CMK (cell line): ENCODE results near the gene PIGL.
"Not testable (repeated sequence)": the region's sequence is repeated elsewhere in the genome, so short reads cannot be mapped to it uniquely, and the experiment has no call there.

ENCODE experiments used
- DNase-seq: peaks from one replicate; pipeline ENCODE4 v3.0.0-alpha.2; 2010; ENCODE audit warnings: low read depth

Gene PIGL

DNA sequence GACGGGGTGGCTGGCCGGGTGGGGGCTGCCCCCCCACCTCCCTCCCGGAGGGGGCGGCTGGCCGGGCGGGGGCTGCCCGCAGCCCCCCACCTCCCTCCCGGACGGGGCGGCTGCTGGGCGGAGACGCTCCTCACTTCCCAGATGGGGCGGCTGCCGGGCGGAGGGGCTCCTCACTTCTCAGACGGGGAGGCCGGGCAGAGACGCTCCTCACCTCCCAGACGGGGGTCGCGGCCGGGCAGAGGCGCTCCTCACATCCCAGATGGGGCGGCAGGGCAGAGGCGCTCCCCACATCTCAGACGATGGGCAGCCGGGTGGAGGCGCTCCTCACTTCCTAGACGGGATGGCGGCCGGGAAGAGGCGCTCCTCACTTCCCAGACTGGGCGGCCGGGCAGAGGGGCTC lies 95.1 kb downstream of the PIGL start:
- DNase-seq = not testable (repeated sequence)

DNA sequence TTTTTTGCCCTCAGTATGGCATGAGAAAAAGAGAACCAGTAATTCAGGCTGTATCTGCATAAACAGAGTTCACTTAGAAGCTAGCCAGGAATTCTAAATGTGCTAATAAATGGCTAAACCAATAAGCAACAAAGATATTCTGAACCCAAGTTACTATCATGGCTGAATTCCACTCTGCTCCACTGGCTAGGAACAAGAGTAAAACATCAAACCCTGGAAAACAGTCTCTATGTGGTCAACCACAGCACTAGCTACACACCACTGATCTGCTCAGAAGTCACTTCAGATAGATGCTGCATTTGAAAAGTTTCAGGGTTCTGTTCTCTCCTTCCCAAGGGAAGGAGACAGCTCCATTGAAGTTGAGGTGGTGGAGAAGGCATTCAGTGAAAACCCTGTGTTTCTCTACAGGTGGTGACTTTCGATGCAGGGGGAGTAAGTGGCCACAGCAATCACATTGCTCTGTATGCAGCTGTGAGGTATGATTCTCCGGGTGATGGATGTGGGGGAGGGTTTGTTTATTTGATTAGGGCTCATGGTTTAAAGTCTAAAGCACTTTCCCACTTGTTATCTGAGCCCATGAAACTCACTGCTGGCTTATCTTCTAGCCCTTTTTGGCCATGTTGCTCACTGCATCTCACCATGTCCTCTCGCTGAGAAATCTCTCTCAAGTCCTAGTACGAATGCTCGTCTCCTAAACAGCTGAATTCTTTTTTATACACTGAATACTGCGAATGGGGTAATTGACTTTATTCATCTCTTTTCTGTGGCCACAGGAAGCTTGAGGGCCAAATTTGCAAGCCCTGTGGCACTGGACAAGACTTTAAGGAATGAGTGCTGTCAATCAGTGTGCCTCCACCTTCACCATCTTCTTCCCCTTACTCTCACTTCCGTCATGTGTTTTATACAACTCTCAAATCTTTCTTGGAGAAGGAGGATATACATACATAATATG lies 96.4 kb downstream of the PIGL start:
- no peak for DNase-seq

DNA sequence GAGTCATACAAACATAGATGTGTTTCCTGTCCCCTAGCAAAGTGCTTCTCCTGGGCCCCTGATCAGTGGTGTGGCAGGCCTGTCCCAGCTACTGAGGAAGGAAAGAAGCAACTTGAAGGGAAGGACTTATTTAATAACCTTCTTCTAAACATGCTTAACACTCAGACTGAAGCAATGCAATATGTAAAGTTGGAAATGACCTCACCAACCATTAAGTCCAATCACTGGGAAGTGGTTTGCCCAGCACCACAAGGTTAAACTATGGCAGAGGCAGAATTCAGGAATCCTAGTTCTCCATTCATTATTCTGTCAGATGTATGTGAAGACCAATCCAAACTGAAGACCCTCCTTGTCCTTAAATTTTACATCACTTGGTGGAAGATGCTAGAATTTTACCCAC lies 97.2 kb downstream of the PIGL start:
- DNase-seq = no peak

DNA sequence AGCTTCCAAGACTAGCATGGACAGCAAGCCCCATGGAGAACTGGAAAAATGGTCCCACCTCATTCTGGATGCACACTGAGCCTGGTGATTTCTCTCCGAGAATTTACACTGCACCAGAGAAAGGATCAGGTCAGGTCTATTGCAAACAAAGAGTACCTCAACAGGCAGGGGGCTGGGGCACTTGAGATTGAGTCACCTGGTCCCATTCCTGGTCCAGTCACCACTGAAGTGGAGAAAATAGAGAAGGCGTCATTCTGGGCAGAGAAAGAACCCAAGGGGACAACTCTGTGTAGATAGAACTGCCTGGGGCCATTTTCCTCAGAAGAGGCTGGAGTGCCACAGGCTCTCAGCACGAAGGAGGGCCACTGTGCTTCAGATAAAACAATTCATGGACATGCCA lies 97.8 kb downstream of the PIGL start:
- no peak for DNase-seq

DNA sequence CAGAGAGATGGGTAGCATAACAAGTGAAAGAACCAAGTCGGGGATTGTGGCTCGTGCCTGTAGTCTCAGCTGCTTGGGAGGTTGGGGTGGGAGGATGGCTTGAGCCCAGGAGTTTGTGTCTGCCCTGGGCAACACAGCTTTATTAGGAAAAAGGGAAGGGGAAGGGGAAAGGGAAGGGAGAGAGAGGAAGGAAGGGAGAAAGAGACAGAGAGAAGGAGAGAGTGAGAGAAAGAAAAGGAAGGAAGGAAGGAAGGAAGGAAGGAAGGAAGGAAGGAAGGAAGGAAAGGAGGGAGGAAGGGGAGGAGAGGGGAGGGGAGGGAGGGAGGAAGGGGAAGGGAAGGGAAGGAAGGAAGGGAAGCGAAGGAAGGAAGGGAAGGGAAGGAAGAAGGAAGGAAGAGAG lies 103.0 kb downstream of the PIGL start:
- no peak for DNase-seq

DNA sequence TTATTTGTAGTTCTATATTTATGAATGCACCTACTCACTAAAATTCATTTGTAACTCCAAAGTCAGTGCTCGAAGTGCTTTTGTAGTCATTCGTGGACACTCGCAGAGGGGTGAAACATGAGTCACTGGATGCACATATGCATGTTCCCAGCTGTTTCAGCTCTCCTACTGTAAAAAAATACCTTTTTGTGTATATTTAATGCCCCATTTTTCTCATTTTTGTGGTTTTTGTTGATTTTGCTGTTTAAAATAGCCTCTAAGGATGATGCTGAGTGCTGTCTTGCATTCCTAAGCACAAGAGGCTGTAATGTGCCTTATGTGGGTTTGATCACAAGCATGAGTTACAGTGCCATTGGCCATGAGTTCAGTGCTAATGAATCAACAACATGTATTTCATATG lies 105.6 kb downstream of the PIGL start:
- no peak for DNase-seq

DNA sequence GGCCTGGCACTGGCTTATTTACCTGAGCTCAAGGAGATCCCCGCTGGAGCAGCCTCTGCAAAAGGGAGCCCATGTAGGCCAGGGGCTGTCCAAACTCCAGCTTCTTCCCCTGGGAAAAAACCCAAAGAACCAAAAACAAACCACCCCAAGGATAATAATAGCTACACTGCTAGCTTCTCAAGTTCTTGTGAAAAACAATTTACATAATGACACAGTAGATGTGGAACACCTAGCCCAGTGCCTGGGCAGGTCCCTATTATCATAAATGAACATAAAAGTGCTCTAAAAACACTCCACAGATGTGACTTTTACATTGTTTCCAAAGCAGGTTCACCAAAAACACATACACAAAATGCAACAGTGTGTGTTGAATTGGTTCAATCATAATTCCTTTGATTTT lies 109.0 kb downstream of the PIGL start:
- DNase-seq = no peak

DNA sequence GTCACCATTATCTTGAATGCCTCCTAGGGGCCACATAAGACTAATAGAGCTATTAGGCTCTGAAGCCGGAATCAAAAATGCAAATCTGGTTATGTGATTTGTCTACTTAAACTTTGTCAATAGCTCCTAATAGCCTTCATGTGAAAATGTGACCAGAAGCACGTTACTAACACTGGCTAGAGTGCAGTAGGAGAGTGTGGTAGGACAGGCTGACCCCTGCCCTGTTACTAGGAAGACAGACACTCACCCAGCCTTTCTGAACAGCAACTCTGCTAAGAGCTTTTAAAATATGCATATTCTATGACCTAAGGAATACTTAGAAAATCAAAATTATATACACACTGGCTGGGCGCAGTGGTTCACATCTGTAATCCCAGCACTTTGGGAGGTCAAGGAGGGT lies 110.0 kb downstream of the PIGL start:
- no peak for DNase-seq

DNA sequence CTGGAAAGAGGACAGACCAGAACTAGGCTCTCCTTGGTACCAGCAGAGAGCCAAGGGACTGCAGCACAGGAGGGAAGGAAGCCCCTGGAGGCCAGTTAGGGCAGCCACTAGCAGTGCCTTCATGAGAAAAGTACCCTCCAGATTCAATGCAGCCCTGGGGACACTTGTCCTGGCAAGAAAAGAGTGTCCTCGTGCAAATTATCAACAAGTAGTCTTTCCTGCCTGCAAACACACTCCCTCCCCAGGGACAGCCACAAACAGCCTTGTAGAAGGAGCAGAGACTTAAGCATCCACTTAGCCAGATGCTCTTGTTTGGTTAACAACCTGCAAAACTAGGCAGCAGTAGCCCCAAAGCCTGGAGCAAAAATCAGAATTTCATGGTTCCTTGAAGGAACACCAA lies 112.0 kb downstream of the PIGL start:
- DNase-seq = no peak

DNA sequence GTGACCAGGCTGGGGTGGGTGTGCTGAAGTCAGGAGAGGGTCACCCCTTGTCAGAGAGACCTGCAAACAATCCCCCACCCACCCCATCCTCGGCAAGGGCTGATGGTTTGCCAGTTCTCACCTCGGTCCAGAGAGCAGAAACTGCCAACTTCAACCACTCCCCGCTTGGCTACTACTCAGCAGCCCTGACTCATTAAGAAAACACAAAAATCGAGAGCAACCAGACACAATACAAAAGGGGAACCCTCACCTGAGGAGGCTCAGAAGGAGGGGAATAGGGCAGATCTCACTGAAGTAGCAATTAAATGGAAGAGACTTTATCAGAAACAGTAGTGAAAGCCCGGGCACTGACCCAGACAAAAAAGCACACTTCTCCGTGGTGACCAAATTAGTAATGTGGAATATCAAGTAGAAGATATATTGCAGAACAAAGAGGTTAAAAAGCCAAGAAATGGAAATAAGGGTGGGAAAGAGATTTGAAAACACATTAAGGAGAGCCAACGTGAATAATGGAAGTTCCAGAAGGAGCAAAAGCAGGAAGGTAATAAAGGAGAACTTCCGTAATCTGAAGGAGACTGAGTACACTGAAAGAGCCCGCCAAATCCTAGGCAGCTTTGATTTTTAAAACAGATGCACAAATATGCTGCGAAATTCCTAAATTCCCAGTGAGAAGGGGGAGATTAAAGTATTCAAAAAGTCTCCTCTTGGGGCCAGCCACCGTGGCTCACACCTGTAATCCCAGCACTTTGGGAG lies 112.7 kb downstream of the PIGL start:
- DNase-seq = no peak

DNA sequence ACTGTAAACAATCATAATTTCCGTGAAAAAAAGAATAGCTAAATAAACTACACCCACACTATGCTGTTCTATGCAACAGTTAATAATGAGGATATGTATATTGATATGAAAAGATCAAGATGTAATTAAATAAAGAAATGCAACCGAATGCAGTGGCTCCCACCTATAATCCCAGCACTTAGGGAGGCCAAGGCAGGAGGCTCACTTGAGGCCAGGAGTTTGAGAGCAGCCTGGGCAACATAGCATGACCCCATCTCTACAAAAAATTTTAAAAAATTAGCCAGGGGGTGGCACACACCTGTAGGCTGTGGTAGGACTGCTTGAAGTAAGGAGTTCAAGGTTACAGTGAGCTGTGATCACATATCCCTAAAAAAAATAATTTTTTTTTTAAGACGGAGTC lies 121.4 kb downstream of the PIGL start:
- no peak for DNase-seq

DNA sequence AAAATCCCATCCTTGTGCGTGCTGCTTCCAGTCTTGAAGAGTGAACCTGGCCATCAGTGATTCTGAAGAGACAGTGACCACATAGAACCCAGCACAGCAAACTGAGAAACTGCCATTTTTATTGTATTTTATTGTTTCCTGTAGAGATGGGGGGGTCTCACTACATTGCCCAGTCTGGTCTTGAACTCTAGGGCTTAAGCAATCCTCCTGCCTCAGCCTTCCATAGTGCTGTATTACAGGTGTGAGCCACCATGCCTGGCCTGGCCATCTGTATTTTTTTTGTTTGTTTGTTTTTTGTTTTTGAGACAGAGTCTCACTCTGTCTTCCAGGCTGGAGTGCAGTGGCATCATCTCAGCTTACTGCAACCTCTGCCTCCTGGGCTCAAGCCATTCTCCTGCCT lies 122.4 kb downstream of the PIGL start:
- no peak for DNase-seq

DNA sequence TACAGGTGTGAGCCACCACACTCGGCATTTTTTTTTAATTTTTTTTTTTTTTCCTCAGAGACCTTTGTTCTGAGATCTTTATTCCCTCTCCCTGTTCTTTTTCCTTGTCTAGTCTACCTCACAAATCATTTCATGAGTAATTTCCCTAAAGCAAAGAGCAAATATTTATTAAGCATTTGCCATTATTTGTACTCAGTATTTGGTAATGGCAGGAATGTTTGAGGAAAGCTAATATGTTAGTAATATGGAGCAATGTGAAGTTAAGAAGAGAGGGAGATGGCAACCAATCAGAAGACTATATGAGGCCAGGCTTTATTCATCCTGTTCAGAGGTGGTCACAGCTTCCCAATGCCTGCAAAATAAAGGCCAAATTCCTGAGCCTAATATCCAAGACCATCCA lies 122.9 kb downstream of the PIGL start:
- no peak for DNase-seq

DNA sequence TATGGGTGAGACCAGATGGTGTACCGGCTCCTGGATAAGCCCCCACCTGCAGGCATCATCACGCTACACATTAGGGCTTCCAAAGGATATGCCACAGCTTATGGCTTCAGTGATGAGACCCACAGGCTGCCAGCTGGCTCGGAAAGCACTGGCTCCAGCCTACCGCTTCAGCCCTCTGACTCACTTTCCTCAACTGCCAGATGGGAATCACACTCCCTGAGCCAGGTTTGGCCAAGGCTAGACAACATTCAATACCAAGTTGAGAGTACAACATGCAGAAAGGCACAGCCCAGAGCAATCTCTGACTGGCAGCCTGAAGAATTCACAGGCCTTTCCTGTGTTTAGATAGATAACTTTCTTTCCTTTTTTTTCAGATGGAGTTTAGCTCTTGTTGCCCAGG lies 126.0 kb downstream of the PIGL start:
- DNase-seq = no peak

DNA sequence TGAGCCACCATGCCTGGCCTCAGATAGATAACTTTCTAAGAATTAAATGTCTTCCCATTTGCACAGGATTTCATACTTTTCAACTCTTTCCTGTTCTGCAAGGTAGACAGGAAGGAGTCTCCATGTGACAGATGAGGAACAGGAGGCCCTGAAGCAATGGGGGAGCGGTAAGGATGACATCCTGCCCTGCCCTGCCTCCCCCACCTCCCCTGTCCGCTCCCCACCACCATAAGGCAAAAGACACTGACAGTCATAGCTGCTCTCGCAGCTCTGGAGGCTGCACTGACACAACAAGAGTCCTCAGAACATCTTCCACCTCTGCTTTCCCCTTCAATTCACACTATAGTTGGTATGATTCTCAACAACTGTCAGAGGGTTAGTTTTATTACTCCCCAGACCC lies 126.6 kb downstream of the PIGL start:
- no peak for DNase-seq

DNA sequence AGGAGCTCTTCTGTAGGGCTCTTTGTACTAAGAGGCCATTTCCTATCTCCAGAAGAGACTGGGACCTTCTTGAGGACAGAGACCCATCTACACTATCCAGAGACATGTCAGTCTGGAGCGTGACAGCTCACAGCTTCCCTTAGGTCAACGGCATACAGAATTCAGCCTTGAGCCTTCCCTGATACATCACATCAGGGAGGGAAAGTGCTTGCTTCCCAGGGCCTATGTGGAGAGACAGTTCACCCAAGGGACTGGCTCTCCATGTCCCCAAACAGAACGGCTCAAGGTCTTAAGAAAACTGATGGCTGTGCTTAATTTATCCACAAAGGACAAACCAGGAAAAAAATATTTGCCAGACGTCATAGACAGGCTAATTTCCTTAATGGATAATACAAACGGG lies 128.6 kb downstream of the PIGL start:
- DNase-seq = no peak

DNA sequence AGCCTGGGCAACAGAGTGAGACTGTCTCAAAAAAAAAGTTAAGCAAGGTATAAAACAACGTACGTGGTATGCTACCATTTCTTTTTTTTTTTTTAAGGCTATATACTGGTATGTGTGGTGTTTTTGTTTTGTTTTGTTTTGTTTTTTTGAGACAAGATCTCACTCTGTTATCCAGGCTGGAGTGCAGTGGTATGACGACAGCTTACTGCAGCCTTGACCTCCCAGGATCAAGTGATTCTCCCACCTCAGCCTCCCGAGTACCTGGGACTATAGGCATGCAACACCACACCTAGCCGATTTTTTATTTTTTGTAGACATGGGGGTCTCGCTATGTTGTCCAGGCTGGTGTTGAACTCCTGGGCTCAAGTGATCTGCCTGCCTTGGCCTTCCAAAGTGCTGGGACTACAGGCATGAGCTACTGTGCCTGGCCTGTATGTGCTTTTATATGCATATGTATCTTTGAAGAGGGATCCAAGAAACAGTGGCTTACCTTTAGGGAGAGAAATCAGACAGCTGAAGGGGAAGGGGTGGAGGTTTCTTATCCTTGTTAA lies 129.8 kb downstream of the PIGL start:
- DNase-seq = no peak

DNA sequence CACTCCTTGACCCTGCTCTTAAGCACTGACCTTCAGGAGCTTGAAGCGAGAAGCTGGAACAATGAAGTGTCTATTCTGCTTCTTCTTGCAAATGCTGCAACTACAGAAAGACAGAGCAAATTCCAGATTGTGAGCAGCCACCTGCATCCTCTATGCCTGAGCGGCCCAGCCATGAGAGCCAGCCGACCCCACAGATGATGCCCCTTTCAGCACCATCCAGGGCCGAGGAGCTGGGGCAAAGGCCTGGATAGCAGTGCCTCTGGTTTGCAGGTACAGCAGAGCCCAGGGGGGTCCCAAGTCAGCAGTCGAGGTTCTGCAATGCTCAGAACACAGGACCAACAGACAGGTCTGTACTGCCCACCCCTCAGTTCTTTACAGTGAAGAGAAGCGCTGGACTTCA lies 131.6 kb downstream of the PIGL start:
- no peak for DNase-seq

DNA sequence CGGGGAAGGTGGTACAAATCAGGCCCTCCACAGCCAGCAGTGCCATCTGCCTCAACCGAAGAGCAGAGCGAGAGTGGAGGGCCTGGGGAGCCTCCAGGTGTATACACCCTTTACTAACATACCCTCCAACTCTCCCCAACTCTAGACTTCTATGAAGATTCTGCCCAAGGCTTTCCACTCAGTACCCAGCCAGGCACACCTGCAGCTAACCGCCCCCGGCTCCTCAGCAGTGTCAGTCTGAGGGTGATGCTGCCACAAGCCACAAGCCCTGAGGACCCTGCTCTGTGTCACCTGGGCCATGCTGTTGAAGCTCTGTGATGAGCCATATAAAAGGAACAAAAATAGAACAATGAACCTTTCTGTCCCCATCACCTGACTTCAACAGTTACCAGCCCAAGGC lies 132.4 kb downstream of the PIGL start:
- DNase-seq = no peak

DNA sequence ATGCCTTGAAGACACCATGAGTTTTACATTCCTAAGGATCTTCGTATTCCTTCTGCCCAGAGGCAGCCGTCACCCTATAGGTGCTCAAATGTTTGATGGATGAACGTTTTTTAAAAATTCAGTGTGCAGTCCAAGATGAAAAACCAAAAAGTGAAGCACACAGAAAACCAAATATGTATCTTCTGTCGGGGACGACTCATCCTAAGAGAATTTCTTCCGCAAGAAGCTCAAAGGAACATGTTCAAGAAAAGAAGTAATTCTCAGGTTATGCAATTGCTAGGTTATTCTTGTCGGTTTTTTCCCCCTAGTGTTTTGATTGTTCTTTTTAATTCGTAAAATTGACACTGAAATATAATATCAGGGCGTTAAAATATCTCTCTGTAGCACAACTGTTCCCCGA lies 134.8 kb downstream of the PIGL start:
- no peak for DNase-seq

DNA sequence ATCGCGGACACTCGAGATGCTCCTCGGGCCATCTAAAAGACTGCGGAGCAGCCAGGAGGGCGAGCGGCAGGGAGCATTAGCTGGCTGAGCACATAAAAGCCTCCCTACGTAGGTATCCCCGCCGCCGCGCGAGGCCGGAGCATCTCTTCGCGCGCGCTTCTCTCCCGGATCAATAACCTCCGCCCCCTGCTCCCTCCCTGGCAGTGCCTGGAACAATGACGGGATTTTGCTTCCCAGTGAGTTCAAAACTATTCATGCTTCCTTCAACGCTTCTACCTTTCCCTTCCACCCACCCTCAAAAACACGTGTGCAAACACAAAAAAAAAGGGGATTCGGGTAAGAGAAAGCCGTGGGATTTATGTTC lies 135.3 kb downstream of the PIGL start:
- no peak for DNase-seq

DNA sequence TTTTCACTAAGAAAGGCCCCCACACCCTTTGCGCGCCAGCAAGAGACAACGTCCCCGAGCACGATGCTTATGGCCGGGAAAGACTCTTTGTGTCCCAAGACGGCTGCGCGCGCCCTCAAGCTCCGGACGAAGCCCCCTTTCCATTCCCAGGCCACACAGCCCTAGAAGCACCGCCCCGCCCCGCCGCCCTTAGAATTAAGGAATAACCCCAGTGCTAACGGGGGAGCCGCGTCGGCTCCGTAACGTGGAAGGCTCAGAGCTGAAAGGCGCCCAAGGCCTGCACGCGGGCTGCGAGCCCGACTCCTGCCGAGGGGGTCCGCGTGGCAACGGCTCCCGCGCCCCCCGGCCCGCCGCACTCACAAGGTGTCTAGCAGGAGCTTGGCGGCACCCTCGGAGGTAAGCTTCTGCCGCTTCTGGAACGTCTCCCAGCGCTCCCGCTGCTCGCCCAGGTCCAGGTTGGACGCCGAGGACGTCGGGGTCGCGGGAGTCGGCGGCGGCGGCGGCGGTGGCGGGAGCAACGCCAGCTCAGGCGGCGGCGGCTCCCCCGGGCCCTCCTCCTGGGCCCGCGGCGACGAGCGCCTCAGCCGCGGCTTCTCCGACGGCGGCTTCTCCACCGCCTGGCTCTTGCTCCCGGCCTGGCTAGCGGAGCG lies 135.8 kb downstream of the PIGL start:
- no peak for DNase-seq
